ENCODE measurements around the gene BTBD2. TPM values are rescaled to one million over a fixed set of nuclear protein-coding genes. Genes with fewer than 3 reads are reported as not detected.
A peak's percentile ranks its signal among the peaks of the same experiment; 100 is the strongest.

The BTBD2 gene
- total and polyA plus RNA-seq, 2 of the 13 experiments (the other 11 are each of a cell fraction or from before 2014, with no cell fraction given), result 28.1 to 45.3 TPM

- TF ChIP-seq, protein P1, sequence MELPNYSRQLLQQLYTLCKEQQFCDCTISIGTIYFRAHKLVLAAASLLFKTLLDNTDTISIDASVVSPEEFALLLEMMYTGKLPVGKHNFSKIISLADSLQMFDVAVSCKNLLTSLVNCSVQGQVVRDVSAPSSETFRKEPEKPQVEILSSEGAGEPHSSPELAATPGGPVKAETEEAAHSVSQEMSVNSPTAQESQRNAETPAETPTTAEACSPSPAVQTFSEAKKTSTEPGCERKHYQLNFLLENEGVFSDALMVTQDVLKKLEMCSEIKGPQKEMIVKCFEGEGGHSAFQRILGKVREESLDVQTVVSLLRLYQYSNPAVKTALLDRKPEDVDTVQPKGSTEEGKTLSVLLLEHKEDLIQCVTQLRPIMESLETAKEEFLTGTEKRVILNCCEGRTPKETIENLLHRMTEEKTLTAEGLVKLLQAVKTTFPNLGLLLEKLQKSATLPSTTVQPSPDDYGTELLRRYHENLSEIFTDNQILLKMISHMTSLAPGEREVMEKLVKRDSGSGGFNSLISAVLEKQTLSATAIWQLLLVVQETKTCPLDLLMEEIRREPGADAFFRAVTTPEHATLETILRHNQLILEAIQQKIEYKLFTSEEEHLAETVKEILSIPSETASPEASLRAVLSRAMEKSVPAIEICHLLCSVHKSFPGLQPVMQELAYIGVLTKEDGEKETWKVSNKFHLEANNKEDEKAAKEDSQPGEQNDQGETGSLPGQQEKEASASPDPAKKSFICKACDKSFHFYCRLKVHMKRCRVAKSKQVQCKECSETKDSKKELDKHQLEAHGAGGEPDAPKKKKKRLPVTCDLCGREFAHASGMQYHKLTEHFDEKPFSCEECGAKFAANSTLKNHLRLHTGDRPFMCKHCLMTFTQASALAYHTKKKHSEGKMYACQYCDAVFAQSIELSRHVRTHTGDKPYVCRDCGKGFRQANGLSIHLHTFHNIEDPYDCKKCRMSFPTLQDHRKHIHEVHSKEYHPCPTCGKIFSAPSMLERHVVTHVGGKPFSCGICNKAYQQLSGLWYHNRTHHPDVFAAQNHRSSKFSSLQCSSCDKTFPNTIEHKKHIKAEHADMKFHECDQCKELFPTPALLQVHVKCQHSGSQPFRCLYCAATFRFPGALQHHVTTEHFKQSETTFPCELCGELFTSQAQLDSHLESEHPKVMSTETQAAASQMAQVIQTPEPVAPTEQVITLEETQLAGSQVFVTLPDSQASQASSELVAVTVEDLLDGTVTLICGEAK (IDR thresholded peaks at IDR 0.05), result no peak
- TF ChIP-seq, protein P1 (CRISPR knock-in tag; IDR thresholded peaks at IDR 0.05), result 0 out of 2 replicates have a peak, but pooled peaks have one; percentile 49
- TF ChIP-seq TCF12 (IDR thresholded peaks at IDR 0.05) (no peak), TCF12 (CRISPR knock-in tag; IDR thresholded peaks at IDR 0.05) (peak; percentile 58; the same call in 1 of the 2 replicates), ASH2L (IDR thresholded peaks at IDR 0.05; ENCODE audit: insufficient read length, low read depth, low read length) (peak; percentile 51), ZNF883 (CRISPR knock-in tag; IDR thresholded peaks at IDR 0.05; ENCODE audit: not compliant biosample characterization) (peak; percentile 41), PLRG1 (conservative IDR thresholded peaks at IDR 0.05) (no peak), RARA (CRISPR knock-in tag; IDR thresholded peaks at IDR 0.05) (no peak; the same call in 1 of the 2 replicates), HHEX (CRISPR knock-in tag; IDR thresholded peaks at IDR 0.05) (no peak), FOXJ3 (CRISPR knock-in tag; IDR thresholded peaks at IDR 0.05; ENCODE audit: borderline replicate concordance) (peak; percentile 29; the same call in 1 of the 2 replicates), ZNF790 (CRISPR knock-in tag; IDR thresholded peaks at IDR 0.05; ENCODE audit: borderline replicate concordance) (0 out of 2 replicates have a peak, but pooled peaks have one; percentile 74), ZFP41 (CRISPR knock-in tag; IDR thresholded peaks at IDR 0.05; ENCODE audit: borderline replicate concordance) (no peak)
- TF ChIP-seq, protein P2, sequence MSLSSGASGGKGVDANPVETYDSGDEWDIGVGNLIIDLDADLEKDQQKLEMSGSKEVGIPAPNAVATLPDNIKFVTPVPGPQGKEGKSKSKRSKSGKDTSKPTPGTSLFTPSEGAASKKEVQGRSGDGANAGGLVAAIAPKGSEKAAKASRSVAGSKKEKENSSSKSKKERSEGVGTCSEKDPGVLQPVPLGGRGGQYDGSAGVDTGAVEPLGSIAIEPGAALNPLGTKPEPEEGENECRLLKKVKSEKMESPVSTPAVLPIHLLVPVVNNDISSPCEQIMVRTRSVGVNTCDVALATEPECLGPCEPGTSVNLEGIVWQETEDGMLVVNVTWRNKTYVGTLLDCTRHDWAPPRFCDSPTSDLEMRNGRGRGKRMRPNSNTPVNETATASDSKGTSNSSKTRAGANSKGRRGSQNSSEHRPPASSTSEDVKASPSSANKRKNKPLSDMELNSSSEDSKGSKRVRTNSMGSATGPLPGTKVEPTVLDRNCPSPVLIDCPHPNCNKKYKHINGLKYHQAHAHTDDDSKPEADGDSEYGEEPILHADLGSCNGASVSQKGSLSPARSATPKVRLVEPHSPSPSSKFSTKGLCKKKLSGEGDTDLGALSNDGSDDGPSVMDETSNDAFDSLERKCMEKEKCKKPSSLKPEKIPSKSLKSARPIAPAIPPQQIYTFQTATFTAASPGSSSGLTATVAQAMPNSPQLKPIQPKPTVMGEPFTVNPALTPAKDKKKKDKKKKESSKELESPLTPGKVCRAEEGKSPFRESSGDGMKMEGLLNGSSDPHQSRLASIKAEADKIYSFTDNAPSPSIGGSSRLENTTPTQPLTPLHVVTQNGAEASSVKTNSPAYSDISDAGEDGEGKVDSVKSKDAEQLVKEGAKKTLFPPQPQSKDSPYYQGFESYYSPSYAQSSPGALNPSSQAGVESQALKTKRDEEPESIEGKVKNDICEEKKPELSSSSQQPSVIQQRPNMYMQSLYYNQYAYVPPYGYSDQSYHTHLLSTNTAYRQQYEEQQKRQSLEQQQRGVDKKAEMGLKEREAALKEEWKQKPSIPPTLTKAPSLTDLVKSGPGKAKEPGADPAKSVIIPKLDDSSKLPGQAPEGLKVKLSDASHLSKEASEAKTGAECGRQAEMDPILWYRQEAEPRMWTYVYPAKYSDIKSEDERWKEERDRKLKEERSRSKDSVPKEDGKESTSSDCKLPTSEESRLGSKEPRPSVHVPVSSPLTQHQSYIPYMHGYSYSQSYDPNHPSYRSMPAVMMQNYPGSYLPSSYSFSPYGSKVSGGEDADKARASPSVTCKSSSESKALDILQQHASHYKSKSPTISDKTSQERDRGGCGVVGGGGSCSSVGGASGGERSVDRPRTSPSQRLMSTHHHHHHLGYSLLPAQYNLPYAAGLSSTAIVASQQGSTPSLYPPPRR (CRISPR knock-in tag; IDR thresholded peaks at IDR 0.05; ENCODE audit: borderline replicate concordance), result 0 out of 2 replicates have a peak, but pooled peaks have one; percentile 32
Measured at GRCh38 chr19:2061495-2062388, 46.2 kb upstream of the BTBD2 start (continued).

All from HepG2 (cell line).